HepG2 (cell line): ENCODE data around the gene SUSD2. TPM values are rescaled to one million over a fixed set of nuclear protein-coding genes. Genes with fewer than 3 reads are reported as not detected.

ENCODE experiments used
- HNRNPK ChIP-seq: fragments of 200-400 bp; formaldehyde crosslinking; IDR thresholded peaks from 2 replicates; pipeline ENCODE4 v1.6.1; 2018; ENCODE audit warnings: low read length, low read depth, moderate library complexity, mild to moderate bottlenecking; ENCODE audit not compliant: poor library complexity, severe bottlenecking
- MAFF ChIP-seq: IDR thresholded peaks from 2 replicates; pipeline ENCODE4 v1.6.1; 2011; ENCODE audit warnings: low read depth, low read length, improper control_type of control experiment
- NRL ChIP-seq: sonication (generic); formaldehyde crosslinking; IDR thresholded peaks from 2 replicates; pipeline ENCODE4 v1.5.0; 2020; ENCODE audit warnings: missing genetic modification reagents, mild to moderate bottlenecking, moderate library complexity, borderline replicate concordance
- POLR2AphosphoS5 ChIP-seq: IDR thresholded peaks from 2 replicates; pipeline ENCODE4 v1.6.1; 2012; ENCODE audit warnings: low read depth, low read length
- RBM22 ChIP-seq: fragments of 200-400 bp; formaldehyde crosslinking; optimal IDR thresholded peaks from 2 replicates; pipeline ENCODE3; 2017; ENCODE audit warnings: mild to moderate bottlenecking, low read length, moderate library complexity
- RBM39 ChIP-seq: fragments of 200-400 bp; formaldehyde crosslinking; IDR thresholded peaks from one replicate; pipeline ENCODE4 v1.6.1; 2018; ENCODE audit warnings: antibody characterized with exemption, mild to moderate bottlenecking, low read depth, low read length; ENCODE audit not compliant: poor library complexity, severe bottlenecking
- SCMH1 ChIP-seq: sonication (generic); formaldehyde crosslinking; IDR thresholded peaks from 2 replicates; pipeline ENCODE4 v1.9.0; 2021; ENCODE audit warnings: missing genetic modification reagents, mild to moderate bottlenecking, borderline replicate concordance
- YY1 ChIP-seq: IDR thresholded peaks from 2 replicates; pipeline ENCODE4 v1.6.1; 2011; ENCODE audit warnings: low read length, low read depth, moderate library complexity, mild to moderate bottlenecking; ENCODE audit not compliant: insufficient read depth, insufficient replicate concordance
- ZNF446 ChIP-seq: sonication (generic); formaldehyde crosslinking; IDR thresholded peaks from 2 replicates; pipeline ENCODE4 v1.5.0; 2020; ENCODE audit warnings: mild to moderate bottlenecking, missing genetic modification reagents
- ZNF607 ChIP-seq: sonication (generic); formaldehyde crosslinking; IDR thresholded peaks from 2 replicates; pipeline ENCODE4 v1.5.1; 2020; ENCODE audit warnings: missing genetic modification reagents, mild to moderate bottlenecking, borderline replicate concordance
- ZNF619 ChIP-seq: sonication (generic); formaldehyde crosslinking; IDR thresholded peaks from 2 replicates; pipeline ENCODE4 v1.4.0; 2020; ENCODE audit warnings: mild to moderate bottlenecking, missing genetic modification reagents
- ZNF644 ChIP-seq: IDR thresholded peaks from 2 replicates; pipeline ENCODE4 v1.6.1; 2016; ENCODE audit warnings: low read depth
- ZNF772 ChIP-seq: sonication (generic); formaldehyde crosslinking; IDR thresholded peaks from 2 replicates; pipeline ENCODE4 v1.5.0; 2020; ENCODE audit warnings: mild to moderate bottlenecking, missing genetic modification reagents
- polyA plus RNA-seq, 8 experiments: library from polyadenylated mRNA; depleted of rRNA in 3 of 8; stranded (reverse) in 7 of 8; unstranded in 1 of 8; fragments of >200 nt; fragmentation: Illumina TruSeq in 4 of 8; extraction: Trizol in 4 of 8; gene quantifications; 2 replicates each; pipeline versions ENCODE4 v1.2.1 to v1.2.3, GENCODE V29; 2011 to 2016; ENCODE audit warnings: low read depth in 4 of 8, missing spikeins in 1 of 8, mixed read lengths in 1 of 8; ENCODE audit not compliant: insufficient read depth in 1 of 8
- total RNA-seq, 5 experiments: library from RNA; depleted of rRNA; stranded (reverse); fragments of >200 nt; fragmentation: Illumina TruSeq; extraction: Trizol; gene quantifications; 2 replicates each; pipeline ENCODE4 v1.2.3, GENCODE V29; 2016; ENCODE audit warnings: low read depth in 1 of 5
- TF ChIP-seq, protein P1 (sequence below): sonication (generic); formaldehyde crosslinking; IDR thresholded peaks from 2 replicates; pipeline ENCODE4 v1.5.0; 2020; ENCODE audit warnings: missing genetic modification reagents
- TF ChIP-seq, protein P2 (sequence below): sonication (generic); formaldehyde crosslinking; IDR thresholded peaks from 2 replicates; pipeline ENCODE4 v1.8.1; 2023; ENCODE audit warnings: mild to moderate bottlenecking, missing genetic modification reagents, borderline replicate concordance
- TF ChIP-seq, protein P3 (sequence below): sonication (generic); formaldehyde crosslinking; IDR thresholded peaks from 2 replicates; pipeline ENCODE4 v1.4.0; 2020; ENCODE audit warnings: missing genetic modification reagents, borderline replicate concordance
- TF ChIP-seq, protein P4 (sequence below): sonication (generic); formaldehyde crosslinking; IDR thresholded peaks from 2 replicates; pipeline ENCODE4 v1.4.0; 2020; ENCODE audit warnings: missing genetic modification reagents
- TF ChIP-seq, protein P5 (sequence below): sonication (generic); formaldehyde crosslinking; IDR thresholded peaks from 2 replicates; pipeline ENCODE4 v1.5.0; 2020; ENCODE audit warnings: mild to moderate bottlenecking, missing genetic modification reagents, moderate library complexity

SUSD2 gene
- total and polyA plus RNA-seq, 2 of the 13 experiments (the other 11 are each of a cell fraction or from before 2014, with no cell fraction given) = 2.1 to 11.0 TPM

DNA sequence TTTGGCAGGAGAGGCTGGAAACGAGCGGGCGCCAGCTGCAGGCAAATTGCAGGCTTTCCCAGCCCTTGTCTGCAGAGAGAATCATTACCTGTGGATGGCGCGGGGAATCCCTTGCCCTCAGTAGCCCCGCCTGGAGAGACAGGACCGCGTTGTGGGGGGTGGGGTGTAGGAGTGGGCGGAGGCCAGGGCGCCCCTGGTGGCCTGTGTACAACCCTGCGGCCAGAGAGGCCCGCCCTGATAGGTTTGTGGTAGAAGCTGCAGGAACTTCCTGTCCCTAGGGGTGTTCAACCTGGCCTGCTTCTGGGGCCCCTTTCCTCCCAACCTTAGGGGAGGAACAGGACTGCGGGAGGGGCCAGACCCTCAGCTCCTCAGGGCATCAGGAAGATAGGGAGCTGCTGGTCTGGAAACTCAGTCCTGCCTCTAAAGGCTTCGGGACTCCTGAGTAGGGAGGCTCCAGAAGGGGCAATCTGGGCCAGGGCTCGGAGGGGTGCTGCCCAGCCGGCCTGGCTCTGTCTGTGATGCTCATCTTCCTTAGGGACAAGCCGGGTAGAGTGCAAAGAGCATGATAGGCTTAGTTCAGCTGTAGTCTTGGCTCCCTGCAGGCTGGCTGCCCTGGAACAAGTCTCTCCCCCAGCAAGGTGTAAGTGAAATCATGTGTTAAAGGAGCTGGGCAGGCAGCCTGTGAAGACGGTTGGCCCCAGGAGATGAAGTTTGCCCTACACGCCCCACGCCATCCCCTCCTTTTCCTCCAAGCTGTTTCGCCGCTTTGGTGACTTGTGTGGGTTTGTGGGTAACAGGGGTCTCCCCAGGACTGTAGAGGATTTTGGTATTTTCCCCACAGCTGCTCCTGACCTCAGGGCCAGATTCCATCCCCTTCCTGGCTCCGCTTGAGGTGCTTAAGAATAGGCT is 24.1 kb upstream of the SUSD2 start (continued):
- TF ChIP-seq, protein P1, sequence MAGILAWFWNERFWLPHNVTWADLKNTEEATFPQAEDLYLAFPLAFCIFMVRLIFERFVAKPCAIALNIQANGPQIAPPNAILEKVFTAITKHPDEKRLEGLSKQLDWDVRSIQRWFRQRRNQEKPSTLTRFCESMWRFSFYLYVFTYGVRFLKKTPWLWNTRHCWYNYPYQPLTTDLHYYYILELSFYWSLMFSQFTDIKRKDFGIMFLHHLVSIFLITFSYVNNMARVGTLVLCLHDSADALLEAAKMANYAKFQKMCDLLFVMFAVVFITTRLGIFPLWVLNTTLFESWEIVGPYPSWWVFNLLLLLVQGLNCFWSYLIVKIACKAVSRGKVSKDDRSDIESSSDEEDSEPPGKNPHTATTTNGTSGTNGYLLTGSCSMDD (CRISPR knock-in tag) = no peak
- TF ChIP-seq ZNF446 (CRISPR knock-in tag) (no peak), HNRNPK (no peak), ZNF619 (CRISPR knock-in tag) (0 out of 2 replicates have a peak, but pooled peaks have one; percentile 53), MAFF (no peak), RBM39 (peak; percentile 55), YY1 (peak; percentile 50), ZNF772 (no peak), ZNF644 (CRISPR knock-in tag) (no peak), NRL (CRISPR knock-in tag) (peak; percentile 16; the same call in 1 of the 2 replicates), SCMH1 (CRISPR knock-in tag) (no peak), POLR2AphosphoS5 (no peak), RBM22 (peak; percentile 22), ZNF607 (CRISPR knock-in tag) (0 out of 2 replicates have a peak, but pooled peaks have one; percentile 30)
- TF ChIP-seq, protein P2, sequence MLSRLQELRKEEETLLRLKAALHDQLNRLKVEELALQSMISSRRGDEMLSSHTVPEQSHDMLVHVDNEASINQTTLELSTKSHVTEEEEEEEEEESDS (CRISPR knock-in tag) = no peak
- TF ChIP-seq, protein P3, sequence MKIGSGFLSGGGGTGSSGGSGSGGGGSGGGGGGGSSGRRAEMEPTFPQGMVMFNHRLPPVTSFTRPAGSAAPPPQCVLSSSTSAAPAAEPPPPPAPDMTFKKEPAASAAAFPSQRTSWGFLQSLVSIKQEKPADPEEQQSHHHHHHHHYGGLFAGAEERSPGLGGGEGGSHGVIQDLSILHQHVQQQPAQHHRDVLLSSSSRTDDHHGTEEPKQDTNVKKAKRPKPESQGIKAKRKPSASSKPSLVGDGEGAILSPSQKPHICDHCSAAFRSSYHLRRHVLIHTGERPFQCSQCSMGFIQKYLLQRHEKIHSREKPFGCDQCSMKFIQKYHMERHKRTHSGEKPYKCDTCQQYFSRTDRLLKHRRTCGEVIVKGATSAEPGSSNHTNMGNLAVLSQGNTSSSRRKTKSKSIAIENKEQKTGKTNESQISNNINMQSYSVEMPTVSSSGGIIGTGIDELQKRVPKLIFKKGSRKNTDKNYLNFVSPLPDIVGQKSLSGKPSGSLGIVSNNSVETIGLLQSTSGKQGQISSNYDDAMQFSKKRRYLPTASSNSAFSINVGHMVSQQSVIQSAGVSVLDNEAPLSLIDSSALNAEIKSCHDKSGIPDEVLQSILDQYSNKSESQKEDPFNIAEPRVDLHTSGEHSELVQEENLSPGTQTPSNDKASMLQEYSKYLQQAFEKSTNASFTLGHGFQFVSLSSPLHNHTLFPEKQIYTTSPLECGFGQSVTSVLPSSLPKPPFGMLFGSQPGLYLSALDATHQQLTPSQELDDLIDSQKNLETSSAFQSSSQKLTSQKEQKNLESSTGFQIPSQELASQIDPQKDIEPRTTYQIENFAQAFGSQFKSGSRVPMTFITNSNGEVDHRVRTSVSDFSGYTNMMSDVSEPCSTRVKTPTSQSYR (CRISPR knock-in tag) = peak; percentile 97
- TF ChIP-seq, protein P4, sequence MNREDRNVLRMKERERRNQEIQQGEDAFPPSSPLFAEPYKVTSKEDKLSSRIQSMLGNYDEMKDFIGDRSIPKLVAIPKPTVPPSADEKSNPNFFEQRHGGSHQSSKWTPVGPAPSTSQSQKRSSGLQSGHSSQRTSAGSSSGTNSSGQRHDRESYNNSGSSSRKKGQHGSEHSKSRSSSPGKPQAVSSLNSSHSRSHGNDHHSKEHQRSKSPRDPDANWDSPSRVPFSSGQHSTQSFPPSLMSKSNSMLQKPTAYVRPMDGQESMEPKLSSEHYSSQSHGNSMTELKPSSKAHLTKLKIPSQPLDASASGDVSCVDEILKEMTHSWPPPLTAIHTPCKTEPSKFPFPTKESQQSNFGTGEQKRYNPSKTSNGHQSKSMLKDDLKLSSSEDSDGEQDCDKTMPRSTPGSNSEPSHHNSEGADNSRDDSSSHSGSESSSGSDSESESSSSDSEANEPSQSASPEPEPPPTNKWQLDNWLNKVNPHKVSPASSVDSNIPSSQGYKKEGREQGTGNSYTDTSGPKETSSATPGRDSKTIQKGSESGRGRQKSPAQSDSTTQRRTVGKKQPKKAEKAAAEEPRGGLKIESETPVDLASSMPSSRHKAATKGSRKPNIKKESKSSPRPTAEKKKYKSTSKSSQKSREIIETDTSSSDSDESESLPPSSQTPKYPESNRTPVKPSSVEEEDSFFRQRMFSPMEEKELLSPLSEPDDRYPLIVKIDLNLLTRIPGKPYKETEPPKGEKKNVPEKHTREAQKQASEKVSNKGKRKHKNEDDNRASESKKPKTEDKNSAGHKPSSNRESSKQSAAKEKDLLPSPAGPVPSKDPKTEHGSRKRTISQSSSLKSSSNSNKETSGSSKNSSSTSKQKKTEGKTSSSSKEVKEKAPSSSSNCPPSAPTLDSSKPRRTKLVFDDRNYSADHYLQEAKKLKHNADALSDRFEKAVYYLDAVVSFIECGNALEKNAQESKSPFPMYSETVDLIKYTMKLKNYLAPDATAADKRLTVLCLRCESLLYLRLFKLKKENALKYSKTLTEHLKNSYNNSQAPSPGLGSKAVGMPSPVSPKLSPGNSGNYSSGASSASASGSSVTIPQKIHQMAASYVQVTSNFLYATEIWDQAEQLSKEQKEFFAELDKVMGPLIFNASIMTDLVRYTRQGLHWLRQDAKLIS = no peak
- TF ChIP-seq, protein P5, sequence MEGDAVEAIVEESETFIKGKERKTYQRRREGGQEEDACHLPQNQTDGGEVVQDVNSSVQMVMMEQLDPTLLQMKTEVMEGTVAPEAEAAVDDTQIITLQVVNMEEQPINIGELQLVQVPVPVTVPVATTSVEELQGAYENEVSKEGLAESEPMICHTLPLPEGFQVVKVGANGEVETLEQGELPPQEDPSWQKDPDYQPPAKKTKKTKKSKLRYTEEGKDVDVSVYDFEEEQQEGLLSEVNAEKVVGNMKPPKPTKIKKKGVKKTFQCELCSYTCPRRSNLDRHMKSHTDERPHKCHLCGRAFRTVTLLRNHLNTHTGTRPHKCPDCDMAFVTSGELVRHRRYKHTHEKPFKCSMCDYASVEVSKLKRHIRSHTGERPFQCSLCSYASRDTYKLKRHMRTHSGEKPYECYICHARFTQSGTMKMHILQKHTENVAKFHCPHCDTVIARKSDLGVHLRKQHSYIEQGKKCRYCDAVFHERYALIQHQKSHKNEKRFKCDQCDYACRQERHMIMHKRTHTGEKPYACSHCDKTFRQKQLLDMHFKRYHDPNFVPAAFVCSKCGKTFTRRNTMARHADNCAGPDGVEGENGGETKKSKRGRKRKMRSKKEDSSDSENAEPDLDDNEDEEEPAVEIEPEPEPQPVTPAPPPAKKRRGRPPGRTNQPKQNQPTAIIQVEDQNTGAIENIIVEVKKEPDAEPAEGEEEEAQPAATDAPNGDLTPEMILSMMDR (CRISPR knock-in tag) = peak; percentile 89
